HG03280 (cell line): ENCODE results near the gene EEFSEC.
"Not testable (repeated sequence)": the region's sequence is repeated elsewhere in the genome, so short reads cannot be mapped to it uniquely, and the experiment has no call there.

Experiments
- ATAC-seq: cut with Tn5 transposase; IDR thresholded peaks from one replicate; pipeline ENCODE4 v1.9.1; 2021; ENCODE audit warnings: mild to moderate bottlenecking, moderate library complexity; ENCODE audit not compliant: unreplicated experiment

Gene EEFSEC

DNA sequence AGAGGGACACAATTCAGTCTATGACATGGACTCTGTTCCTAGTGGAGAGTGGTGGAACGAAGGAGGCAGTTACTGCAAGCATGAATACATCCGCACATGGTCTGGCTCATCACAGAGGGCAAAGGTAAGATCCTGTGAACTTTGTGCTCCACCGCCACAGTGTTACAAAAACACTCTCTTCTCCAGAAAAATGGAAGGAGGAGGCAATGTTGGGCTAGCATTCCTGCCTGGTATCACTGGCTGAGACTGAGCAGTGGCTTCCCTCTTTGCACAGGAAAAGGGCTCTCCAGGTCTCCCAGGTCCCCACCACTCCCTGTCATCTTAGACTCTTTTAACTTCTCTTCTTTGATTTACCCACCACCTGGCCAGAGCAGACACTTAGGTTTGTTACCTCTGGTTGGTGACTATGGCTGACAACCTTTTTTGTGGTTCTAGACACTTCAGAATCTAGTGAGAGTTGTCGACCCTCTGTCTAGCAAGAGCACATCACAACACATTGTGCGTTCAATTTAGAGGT is 1.5 kb upstream of the EEFSEC start:
- ATAC-seq, result no peak

GRCh38 chr3:128152419-128153155 is 694 bp upstream of the EEFSEC start:
- ATAC-seq, result peak; percentile 37

- not testable (repeated sequence) for ATAC-seq
Observed at GRCh38 chr3:128154354-128154753, 1.1 kb downstream of the EEFSEC start.

GRCh38 chr3:128155616-128156360 is 2.5 kb downstream of the EEFSEC start:
- ATAC-seq, result no peak

GRCh38 chr3:128160661-128161060 is 7.4 kb downstream of the EEFSEC start:
- ATAC-seq, result no peak

DNA sequence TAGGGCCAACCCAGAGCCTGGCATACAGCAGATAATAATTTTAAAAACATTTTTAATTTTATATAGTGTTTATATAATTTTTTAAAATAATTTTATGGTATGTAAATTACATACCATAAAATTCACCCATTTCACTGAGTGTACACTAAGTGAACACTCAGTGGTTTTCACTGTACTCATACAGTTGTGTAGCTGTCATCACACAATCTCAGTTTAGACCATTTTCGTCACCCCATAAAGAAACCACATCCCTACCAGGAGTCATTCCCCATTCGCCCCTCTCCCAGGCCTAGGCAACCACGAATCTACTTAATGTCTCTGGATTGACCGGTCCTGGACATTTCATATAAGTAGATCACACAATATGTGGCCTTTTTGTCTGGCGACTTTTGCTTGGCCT is 10.2 kb downstream of the EEFSEC start:
- ATAC-seq, result no peak

DNA sequence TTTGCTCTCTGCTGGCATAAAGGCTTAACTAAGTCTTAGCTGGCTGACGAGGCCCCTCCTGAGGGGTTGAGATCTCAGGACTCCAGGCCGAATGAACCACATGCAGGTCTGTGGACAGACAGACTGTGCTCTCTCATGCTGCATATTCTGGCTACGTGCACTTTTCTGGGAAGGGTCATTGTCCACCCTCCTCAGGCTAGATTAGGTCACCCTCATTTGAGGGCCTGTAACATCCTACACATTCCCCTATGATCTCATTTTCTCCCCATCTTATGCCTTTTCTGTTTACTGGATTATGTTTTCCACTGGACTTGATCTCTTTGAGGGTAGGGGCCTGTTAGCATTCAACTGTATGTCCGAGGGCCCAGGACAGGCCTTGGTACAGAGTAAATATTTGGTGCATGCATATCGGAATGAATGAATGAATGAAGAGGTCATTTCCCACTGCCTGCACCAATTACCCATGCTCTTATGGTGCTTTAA is 13.7 kb downstream of the EEFSEC start:
- no peak for ATAC-seq

- no peak for ATAC-seq
Observed at GRCh38 chr3:128167646-128167972, 14.3 kb downstream of the EEFSEC start.

GRCh38 chr3:128167973-128168674 is 14.8 kb downstream of the EEFSEC start:
- no peak for ATAC-seq

- no peak for ATAC-seq
Observed at GRCh38 chr3:128168836-128169235, 15.6 kb downstream of the EEFSEC start.

- no peak for ATAC-seq
Observed at GRCh38 chr3:128170866-128171516, 17.7 kb downstream of the EEFSEC start.

- ATAC-seq, result no peak
Observed at GRCh38 chr3:128173200-128173599, 19.9 kb downstream of the EEFSEC start.

GRCh38 chr3:128173849-128174248 is 20.6 kb downstream of the EEFSEC start:
- ATAC-seq, result no peak

DNA sequence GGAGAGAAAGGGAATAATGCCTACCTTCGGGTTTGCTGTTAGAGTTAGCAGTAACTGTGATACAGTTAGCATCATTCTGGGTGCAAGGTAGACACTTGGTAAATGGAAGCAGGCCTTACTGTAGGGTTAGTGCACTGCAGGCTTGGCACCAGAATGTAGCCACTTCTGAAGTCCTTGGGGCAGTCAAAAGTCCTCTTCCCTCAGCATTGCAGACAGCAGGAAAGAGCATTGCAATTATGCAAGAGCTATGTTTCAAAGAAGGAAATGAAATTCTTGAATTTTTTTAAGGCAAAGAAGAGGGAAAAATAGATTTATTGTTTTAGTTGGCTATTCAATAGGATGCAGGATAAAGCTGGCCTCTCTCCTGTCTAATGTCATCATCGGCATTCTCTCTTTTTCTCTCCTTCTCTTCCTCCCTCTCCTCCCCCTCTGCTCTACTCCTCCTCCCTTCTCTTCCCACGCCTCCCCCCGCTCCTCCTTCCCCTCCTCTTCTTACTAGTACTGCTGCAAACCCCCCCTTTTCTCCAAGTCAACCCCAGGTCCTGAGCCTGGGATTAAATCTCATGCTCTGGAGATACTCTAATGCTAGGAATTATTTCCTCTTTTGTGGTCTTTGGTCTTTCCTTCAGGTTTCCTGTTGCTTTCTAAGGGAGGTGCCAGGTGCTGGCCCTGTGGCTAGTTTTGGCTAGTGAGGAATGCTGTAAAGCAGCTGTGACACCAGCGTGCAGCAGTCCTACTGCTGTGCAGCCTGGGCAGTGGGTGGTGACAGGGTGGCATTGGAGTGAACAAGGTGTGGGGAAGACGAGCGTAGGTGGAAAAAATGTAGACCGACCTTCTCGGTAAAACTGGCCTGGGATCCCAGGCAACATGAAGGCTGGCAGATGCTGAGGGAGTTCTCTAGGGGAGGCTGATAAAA is 21.7 kb downstream of the EEFSEC start:
- ATAC-seq, result no peak

GRCh38 chr3:128175768-128176167 is 22.5 kb downstream of the EEFSEC start:
- ATAC-seq, result no peak

- no peak for ATAC-seq
Observed at GRCh38 chr3:128176276-128176833, 23.1 kb downstream of the EEFSEC start.

GRCh38 chr3:128177865-128178264 is 24.6 kb downstream of the EEFSEC start:
- no peak for ATAC-seq

- ATAC-seq, result no peak
Observed at GRCh38 chr3:128178782-128179483, 25.7 kb downstream of the EEFSEC start.

GRCh38 chr3:128179484-128179819 is 26.2 kb downstream of the EEFSEC start:
- no peak for ATAC-seq
